Measurements from ENCODE around the gene ZNF30. TPM values are rescaled to one million over a fixed set of nuclear protein-coding genes. Genes with fewer than 3 reads are reported as not detected.
"Not testable (repeated sequence)": the region's sequence is repeated elsewhere in the genome, so short reads cannot be mapped to it uniquely, and the experiment has no call there.

The ZNF30 gene
- polyA plus RNA-seq, 3 donors = 7.0 to 8.5 (median 7.8) TPM

DNA sequence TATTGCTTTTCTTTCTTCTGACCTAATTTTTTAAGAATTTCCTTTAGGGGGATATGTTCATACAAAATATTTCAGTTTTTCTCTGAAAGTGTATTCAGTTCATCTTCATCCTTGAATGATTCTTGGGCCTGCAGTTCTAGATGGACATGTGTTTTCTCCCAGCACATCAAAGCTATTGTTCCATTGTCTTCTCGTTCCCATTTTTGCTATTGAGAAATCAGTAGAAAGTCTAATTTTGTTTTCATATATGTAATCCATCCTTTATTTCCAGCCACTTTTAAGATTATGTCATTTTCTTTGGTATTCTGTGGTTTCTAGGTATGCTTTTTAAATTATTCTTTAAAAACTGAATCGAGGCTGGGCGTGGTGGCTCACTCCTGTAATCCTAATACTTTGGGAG lies 57.6 kb downstream of the ZNF30 start:
- no peak for DNase-seq (ENCODE audit: low read depth in 3 of 3, low spot score in 2 of 3)

GRCh38 chr19:34985249-34986022 lies 58.7 kb downstream of the ZNF30 start:
- no peak for DNase-seq (ENCODE audit: low read depth in 3 of 3, low spot score in 2 of 3)

GRCh38 chr19:34988119-34988518 lies 61.4 kb downstream of the ZNF30 start:
- DNase-seq (ENCODE audit: low read depth in 3 of 3, low spot score in 2 of 3) = no peak

DNA sequence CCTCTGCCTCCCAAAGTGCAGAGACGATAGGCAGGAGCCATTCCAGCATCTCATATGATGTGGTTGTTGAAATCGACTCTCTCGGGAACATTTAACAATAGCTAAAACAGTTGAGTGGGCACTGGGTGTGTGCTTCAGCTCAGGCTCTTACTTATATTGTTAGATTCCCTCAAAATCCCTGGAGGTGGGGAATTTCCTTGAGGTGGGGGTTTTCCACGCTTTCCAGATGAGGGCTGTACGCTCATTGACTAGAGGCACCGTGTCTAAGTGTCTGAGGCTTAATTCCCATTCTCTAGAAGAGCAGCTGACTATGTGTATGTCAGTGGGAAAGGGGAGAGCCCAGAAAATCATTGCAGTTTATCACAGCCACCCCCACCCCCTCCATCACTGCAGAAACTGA lies 62.6 kb downstream of the ZNF30 start:
- no peak for DNase-seq (ENCODE audit: low read depth in 3 of 3, low spot score in 2 of 3)

DNA sequence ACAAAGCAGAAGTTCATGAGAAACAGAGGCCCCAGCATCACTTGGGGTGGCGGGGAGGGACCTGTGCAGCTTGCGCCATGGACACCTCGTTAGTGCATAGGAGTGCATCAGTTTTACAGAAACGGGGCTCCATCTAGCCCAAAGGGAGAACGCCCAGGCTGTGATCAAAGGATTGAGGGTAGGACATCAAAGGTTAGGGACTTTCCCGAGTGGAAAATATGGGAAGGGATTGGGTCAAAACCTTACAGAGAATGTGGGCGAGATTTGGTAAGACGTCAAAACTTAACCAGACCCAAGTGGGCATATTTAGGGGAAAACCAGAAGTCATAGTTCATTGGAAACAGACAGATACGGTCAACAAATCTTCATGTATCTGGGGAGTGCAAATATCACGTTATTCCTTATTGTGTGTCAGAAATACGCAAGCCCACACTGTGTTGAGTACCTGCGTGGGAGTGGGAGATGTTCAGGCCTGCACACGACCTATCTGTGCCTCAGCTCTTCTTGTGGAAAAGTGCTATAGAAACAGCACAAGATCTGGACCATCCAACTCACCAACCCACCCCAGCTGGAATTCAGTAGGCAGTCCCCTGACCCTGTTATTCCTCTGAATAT lies 64.0 kb downstream of the ZNF30 start:
- DNase-seq (ENCODE audit: low read depth in 3 of 3, low spot score in 2 of 3) = no peak

DNA sequence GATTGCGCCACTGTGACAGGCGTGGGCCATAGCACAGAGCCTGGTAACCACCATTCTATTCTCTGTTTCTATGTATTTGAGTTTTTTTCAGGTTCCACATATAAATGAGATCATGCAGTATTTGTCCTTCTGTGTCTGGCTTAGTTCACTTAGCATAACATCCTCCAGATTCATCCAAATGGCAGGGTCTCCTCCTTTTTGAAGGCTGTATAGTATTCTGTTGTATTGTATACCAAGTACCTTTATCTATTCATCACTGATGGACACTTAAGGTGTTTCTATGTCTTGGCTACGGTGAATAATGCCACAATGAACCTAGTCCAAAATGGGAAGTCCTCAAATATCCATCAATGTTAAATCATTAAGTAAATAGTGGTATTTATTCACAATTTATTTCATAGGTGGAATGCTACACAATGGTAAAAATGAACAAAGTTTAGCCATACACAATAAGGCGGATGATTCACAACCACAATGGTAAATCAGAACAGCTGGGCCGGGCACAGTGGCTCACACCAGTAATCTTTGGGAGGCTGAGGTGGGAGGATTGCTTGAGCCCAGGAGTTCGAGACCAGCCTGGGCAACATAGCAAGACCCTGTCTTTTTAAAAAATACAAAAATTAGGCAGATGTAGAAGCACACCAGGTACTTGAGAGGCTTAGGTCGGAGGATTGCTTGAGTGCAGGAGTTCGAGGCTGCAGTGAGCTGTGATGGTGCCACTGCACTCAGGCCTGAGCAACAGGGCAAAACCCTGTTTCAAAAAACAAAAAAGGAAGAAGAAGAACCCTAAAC lies 65.0 kb downstream of the ZNF30 start:
- no peak for DNase-seq (ENCODE audit: low read depth in 3 of 3, low spot score in 2 of 3)

- not testable (repeated sequence) for DNase-seq (ENCODE audit: low read depth in 3 of 3, low spot score in 2 of 3)
Observed at GRCh38 chr19:34992582-34992981, 65.9 kb downstream of the ZNF30 start.

- DNase-seq (ENCODE audit: low read depth in 3 of 3, low spot score in 2 of 3) = no peak
Observed at GRCh38 chr19:34994286-34994642, 67.6 kb downstream of the ZNF30 start.

Other genes starting within 250 kb of the ZNF30 start
- gene SCGB2B2, start 249.7 kb upstream of the ZNF30 start, polyA plus RNA-seq (ENCODE audit: insufficient read length in 3 of 3) = under 1 TPM; 0.44 to 0.95 (median 0.68) TPM
- gene ZNF302, start 249.2 kb upstream of the ZNF30 start, polyA plus RNA-seq (ENCODE audit: insufficient read length in 3 of 3) = 10 to 100 TPM; 82.5 to 89.3 (median 88.0) TPM
- 10 to 100 TPM; 25.8 to 31.5 (median 26.8) TPM for gene ZNF181, start 192.7 kb upstream of the ZNF30 start, polyA plus RNA-seq (ENCODE audit: insufficient read length in 3 of 3)
- 10 to 100 TPM; 11.9 to 13.5 (median 13.2) TPM for gene ZNF599, start 153.7 kb upstream of the ZNF30 start, polyA plus RNA-seq (ENCODE audit: insufficient read length in 3 of 3)
- gene ZNF792, start 37.3 kb downstream of the ZNF30 start, polyA plus RNA-seq (ENCODE audit: insufficient read length in 3 of 3) = 1 to 10 TPM; 6.9 to 7.9 (median 7.0) TPM
- gene GRAMD1A, start 73.4 kb downstream of the ZNF30 start, polyA plus RNA-seq (ENCODE audit: insufficient read length in 3 of 3) = 10 to 100 TPM; 38.3 to 51.2 (median 46.1) TPM
- gene SCN1B, start 103.6 kb downstream of the ZNF30 start, polyA plus RNA-seq (ENCODE audit: insufficient read length in 3 of 3) = under 1 TPM; 0.55 to 0.92 (median 0.64) TPM
- gene HPN, start 114.8 kb downstream of the ZNF30 start, polyA plus RNA-seq (ENCODE audit: insufficient read length in 3 of 3) = 100 to 1,000 TPM in 1 of 3 donors, 10 to 100 TPM in 2; 78.8 to 102 (median 83.3) TPM
- 10 to 100 TPM in 2 of 3 donors, 1 to 10 TPM in 1; 7.0 to 26.7 (median 15.4) TPM for gene FXYD3, start 188.9 kb downstream of the ZNF30 start, polyA plus RNA-seq (ENCODE audit: insufficient read length in 3 of 3)
- gene LGI4, start 208.2 kb downstream of the ZNF30 start, polyA plus RNA-seq (ENCODE audit: insufficient read length in 3 of 3) = 1 to 10 TPM; 2.2 to 3.0 (median 2.3) TPM
- gene FXYD1, start 211.9 kb downstream of the ZNF30 start, polyA plus RNA-seq (ENCODE audit: insufficient read length in 3 of 3) = 10 to 100 TPM; 16.1 to 22.5 (median 20.2) TPM
- gene FXYD7, start 216.4 kb downstream of the ZNF30 start, polyA plus RNA-seq (ENCODE audit: insufficient read length in 3 of 3) = 1 to 10 TPM in 1 of 3 donors, under 1 TPM in 2; 0.50 to 1.0 (median 0.57) TPM
- gene FXYD5, start 227.8 kb downstream of the ZNF30 start, polyA plus RNA-seq (ENCODE audit: insufficient read length in 3 of 3) = 10 to 100 TPM; 19.1 to 36.7 (median 25.5) TPM

All from right renal cortex interstitium (tissue), 3 donors.